H1 (cell line): ENCODE results near the gene FAM98C. TPM values are rescaled to one million over a fixed set of nuclear protein-coding genes. Genes with fewer than 3 reads are reported as not detected.

Source experiments
- BCL11A ChIP-seq, 2 experiments: IDR thresholded peaks; one replicate each; pipeline ENCODE4 v1.6.1; 2011; ENCODE audit warnings: low read depth in 2 of 2, low read length in 2 of 2, mild to moderate bottlenecking in 2 of 2
- BRCA1 ChIP-seq: IDR thresholded peaks from 2 replicates; pipeline ENCODE4 v1.6.1; 2012; ENCODE audit warnings: low read depth, low read length, improper control_type of control experiment
- GABPA ChIP-seq: IDR thresholded peaks from 2 replicates; pipeline ENCODE4 v1.6.1; 2011; ENCODE audit warnings: mild to moderate bottlenecking, low read length, moderate library complexity, borderline replicate concordance; ENCODE audit not compliant: insufficient read depth
- NANOG ChIP-seq: IDR thresholded peaks from 2 replicates; pipeline ENCODE4 v1.6.1; 2011; ENCODE audit warnings: low read length, low read depth, mild to moderate bottlenecking, inconsistent platforms; ENCODE audit not compliant: insufficient read depth, poor library complexity, severe bottlenecking
- NRF1 ChIP-seq: IDR thresholded peaks from 2 replicates; pipeline ENCODE4 v1.6.1; 2011; ENCODE audit warnings: mild to moderate bottlenecking, low read depth, low read length, improper control_type of control experiment
- RBBP5 ChIP-seq: IDR thresholded peaks from 2 replicates; pipeline ENCODE4 v1.7.1; 2012; ENCODE audit warnings: low read depth, mild to moderate bottlenecking, inconsistent platforms, low read length, moderate library complexity, borderline replicate concordance
- polyA plus RNA-seq, 7 experiments: library from polyadenylated mRNA; depleted of rRNA in 3 of 7; stranded (reverse) in 5 of 7; unstranded in 2 of 7; fragments of >200 nt in 5 of 7; fragments of 200-250 nt in 2 of 7; gene quantifications; 1 replicate in 5 of 7; 2 replicates in 1 of 7; 4 replicates in 1 of 7; pipeline versions ENCODE4 v1.2.1 to v1.2.3, GENCODE V29; 2011 to 2013; ENCODE audit warnings: missing spikeins in 2 of 7, mixed read lengths in 2 of 7
- total RNA-seq: library from RNA; stranded (reverse); fragmentation: NEBNext Ultra II Directional; extraction: Animal tissue kit (Norgen Biotek cat#: 25700); gene quantifications from 2 replicates; pipeline ENCODE4 v1.2.1, GENCODE V29; 2021
- TF ChIP-seq, protein P1 (sequence below): fragments of 300-600 bp; sonication (generic); IDR thresholded peaks from 2 replicates; pipeline ENCODE4 v1.7.1; 2012; ENCODE audit warnings: low read length, moderate library complexity, mild to moderate bottlenecking, inconsistent platforms; ENCODE audit not compliant: insufficient replicate concordance
- TF ChIP-seq, protein P2 (sequence below): IDR thresholded peaks from 2 replicates; pipeline ENCODE4 v1.6.1; 2011; ENCODE audit warnings: low read length, improper control_type of control experiment

FAM98C gene
- total and polyA plus RNA-seq, 2 of the 8 experiments (the other 6 are each of a cell fraction or from before 2014, with no cell fraction given), result 6.1 to 9.4 TPM

- TF ChIP-seq, protein P1, sequence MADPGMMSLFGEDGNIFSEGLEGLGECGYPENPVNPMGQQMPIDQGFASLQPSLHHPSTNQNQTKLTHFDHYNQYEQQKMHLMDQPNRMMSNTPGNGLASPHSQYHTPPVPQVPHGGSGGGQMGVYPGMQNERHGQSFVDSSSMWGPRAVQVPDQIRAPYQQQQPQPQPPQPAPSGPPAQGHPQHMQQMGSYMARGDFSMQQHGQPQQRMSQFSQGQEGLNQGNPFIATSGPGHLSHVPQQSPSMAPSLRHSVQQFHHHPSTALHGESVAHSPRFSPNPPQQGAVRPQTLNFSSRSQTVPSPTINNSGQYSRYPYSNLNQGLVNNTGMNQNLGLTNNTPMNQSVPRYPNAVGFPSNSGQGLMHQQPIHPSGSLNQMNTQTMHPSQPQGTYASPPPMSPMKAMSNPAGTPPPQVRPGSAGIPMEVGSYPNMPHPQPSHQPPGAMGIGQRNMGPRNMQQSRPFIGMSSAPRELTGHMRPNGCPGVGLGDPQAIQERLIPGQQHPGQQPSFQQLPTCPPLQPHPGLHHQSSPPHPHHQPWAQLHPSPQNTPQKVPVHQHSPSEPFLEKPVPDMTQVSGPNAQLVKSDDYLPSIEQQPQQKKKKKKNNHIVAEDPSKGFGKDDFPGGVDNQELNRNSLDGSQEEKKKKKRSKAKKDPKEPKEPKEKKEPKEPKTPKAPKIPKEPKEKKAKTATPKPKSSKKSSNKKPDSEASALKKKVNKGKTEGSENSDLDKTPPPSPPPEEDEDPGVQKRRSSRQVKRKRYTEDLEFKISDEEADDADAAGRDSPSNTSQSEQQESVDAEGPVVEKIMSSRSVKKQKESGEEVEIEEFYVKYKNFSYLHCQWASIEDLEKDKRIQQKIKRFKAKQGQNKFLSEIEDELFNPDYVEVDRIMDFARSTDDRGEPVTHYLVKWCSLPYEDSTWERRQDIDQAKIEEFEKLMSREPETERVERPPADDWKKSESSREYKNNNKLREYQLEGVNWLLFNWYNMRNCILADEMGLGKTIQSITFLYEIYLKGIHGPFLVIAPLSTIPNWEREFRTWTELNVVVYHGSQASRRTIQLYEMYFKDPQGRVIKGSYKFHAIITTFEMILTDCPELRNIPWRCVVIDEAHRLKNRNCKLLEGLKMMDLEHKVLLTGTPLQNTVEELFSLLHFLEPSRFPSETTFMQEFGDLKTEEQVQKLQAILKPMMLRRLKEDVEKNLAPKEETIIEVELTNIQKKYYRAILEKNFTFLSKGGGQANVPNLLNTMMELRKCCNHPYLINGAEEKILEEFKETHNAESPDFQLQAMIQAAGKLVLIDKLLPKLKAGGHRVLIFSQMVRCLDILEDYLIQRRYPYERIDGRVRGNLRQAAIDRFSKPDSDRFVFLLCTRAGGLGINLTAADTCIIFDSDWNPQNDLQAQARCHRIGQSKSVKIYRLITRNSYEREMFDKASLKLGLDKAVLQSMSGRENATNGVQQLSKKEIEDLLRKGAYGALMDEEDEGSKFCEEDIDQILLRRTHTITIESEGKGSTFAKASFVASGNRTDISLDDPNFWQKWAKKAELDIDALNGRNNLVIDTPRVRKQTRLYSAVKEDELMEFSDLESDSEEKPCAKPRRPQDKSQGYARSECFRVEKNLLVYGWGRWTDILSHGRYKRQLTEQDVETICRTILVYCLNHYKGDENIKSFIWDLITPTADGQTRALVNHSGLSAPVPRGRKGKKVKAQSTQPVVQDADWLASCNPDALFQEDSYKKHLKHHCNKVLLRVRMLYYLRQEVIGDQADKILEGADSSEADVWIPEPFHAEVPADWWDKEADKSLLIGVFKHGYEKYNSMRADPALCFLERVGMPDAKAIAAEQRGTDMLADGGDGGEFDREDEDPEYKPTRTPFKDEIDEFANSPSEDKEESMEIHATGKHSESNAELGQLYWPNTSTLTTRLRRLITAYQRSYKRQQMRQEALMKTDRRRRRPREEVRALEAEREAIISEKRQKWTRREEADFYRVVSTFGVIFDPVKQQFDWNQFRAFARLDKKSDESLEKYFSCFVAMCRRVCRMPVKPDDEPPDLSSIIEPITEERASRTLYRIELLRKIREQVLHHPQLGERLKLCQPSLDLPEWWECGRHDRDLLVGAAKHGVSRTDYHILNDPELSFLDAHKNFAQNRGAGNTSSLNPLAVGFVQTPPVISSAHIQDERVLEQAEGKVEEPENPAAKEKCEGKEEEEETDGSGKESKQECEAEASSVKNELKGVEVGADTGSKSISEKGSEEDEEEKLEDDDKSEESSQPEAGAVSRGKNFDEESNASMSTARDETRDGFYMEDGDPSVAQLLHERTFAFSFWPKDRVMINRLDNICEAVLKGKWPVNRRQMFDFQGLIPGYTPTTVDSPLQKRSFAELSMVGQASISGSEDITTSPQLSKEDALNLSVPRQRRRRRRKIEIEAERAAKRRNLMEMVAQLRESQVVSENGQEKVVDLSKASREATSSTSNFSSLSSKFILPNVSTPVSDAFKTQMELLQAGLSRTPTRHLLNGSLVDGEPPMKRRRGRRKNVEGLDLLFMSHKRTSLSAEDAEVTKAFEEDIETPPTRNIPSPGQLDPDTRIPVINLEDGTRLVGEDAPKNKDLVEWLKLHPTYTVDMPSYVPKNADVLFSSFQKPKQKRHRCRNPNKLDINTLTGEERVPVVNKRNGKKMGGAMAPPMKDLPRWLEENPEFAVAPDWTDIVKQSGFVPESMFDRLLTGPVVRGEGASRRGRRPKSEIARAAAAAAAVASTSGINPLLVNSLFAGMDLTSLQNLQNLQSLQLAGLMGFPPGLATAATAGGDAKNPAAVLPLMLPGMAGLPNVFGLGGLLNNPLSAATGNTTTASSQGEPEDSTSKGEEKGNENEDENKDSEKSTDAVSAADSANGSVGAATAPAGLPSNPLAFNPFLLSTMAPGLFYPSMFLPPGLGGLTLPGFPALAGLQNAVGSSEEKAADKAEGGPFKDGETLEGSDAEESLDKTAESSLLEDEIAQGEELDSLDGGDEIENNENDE, result no peak
- peak; percentile 88; the same call in 1 of the 2 replicates for TF ChIP-seq RBBP5
- TF ChIP-seq NRF1, result peak; percentile 19
- TF ChIP-seq GABPA, result no peak
- TF ChIP-seq BRCA1, result no peak
- no peak for TF ChIP-seq NANOG
- TF ChIP-seq BCL11A (IDR thresholded peaks at IDR 0.05; ENCODE audit: low read depth in 2 of 2, low read length in 2 of 2), result no peak
- TF ChIP-seq, protein P2, sequence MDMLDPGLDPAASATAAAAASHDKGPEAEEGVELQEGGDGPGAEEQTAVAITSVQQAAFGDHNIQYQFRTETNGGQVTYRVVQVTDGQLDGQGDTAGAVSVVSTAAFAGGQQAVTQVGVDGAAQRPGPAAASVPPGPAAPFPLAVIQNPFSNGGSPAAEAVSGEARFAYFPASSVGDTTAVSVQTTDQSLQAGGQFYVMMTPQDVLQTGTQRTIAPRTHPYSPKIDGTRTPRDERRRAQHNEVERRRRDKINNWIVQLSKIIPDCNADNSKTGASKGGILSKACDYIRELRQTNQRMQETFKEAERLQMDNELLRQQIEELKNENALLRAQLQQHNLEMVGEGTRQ, result no peak
Measured at GRCh38 chr19:38362076-38362945, 40.6 kb upstream of the FAM98C start (continued).
